Upper lobe of left lung (tissue), 6 donors: ENCODE data around the gene OCSTAMP. TPM values are rescaled to one million over a fixed set of nuclear protein-coding genes. Genes with fewer than 3 reads are reported as not detected.
A peak's percentile ranks its signal among the peaks of the same experiment; 100 is the strongest.

Source experiments
- ATAC-seq, 2 donors: fragments of 200-7000 bp; cut with Tn5 transposase; one replicate each; pipeline ENCODE4 v1.9.1; 2022; ENCODE audit warnings: mild to moderate bottlenecking in 2 of 2, moderate library complexity in 2 of 2; ENCODE audit not compliant: low FRiP score in 2 of 2
- DNase-seq, 2 donors: peaks; one replicate each; pipeline ENCODE4 v3.0.0-alpha.2; 2019 to 2020
- H3K27ac ChIP-seq, 4 donors: fragments of 200-600 bp; sonication (generic); one replicate each; pipeline ENCODE4 v1.5.1; 2016 to 2019
- H3K27me3 ChIP-seq, 4 donors: fragments of 200-600 bp; sonication (generic); one replicate each; pipeline ENCODE4 v1.5.1; 2017 to 2019
- H3K36me3 ChIP-seq, 4 donors: fragments of 200-600 bp; sonication (generic); one replicate each; pipeline ENCODE4 v1.5.1; 2016 to 2019
- H3K4me1 ChIP-seq, 4 donors: fragments of 200-600 bp; sonication (generic); one replicate each; pipeline ENCODE4 v1.5.1; 2018 to 2019
- H3K4me3 ChIP-seq, 4 donors: fragments of 200-600 bp; sonication (generic); one replicate each; pipeline ENCODE4 v1.5.1; 2017 to 2019; ENCODE audit warnings: mild to moderate bottlenecking in 2 of 4, moderate library complexity in 1 of 4
- H3K9me3 ChIP-seq, 4 donors: fragments of 200-600 bp; sonication (generic); one replicate each; pipeline ENCODE4 v1.5.1; 2018 to 2019
- EP300 ChIP-seq, 4 donors: sonication (generic); formaldehyde crosslinking; IDR thresholded peaks; one replicate each; pipeline ENCODE4 v1.5.1; 2017; ENCODE audit warnings: antibody characterized with exemption in 4 of 4, control low read depth in 2 of 4
- POLR2A ChIP-seq, 4 donors: fragments of 450-650 bp; IDR thresholded peaks; one replicate each; pipeline ENCODE4 v1.5.1; 2016 to 2017; ENCODE audit warnings: antibody characterized with exemption in 4 of 4, mild to moderate bottlenecking in 2 of 4
- POLR2AphosphoS5 ChIP-seq, 2 donors: sonication (generic); formaldehyde crosslinking; IDR thresholded peaks; one replicate each; pipeline ENCODE4 v1.5.1; 2017; ENCODE audit warnings: antibody characterized with exemption in 2 of 2
- WGBS, 2 donors: methylation state at CpG; one replicate each; pipeline ENCODE4 v1.1.5; 2017 to 2018; 5-methylcytosine and 5-hydroxymethylcytosine counted together
- total RNA-seq, 6 donors: library from RNA; depleted of rRNA in 4 of 6; stranded (reverse); fragments of >200 nt in 4 of 6; gene quantifications; one replicate each; pipeline versions ENCODE4 v1.1.0 to v1.2.1, GENCODE V29; 2016 to 2021
- TF ChIP-seq, protein P1 (sequence below), 6 experiments: fragments of 450-650 bp in 4 of 6; fragments of 200-600 bp in 2 of 6; sonication (generic) in 2 of 6; IDR thresholded peaks; one replicate each; pipeline ENCODE4 v1.5.1; 2016 to 2019; ENCODE audit warnings: antibody characterized with exemption in 6 of 6
- donor health status: DM: no; HTN: no; CAD: no; lungs with moderate emphysema.
- donor health status: DM: no; HTN: yes; CAD: no; lungs with severe emphysema.

The OCSTAMP gene
- total RNA-seq, 6 donors from 2014 or later, result not detected

GRCh38 chr20:46559685-46560440 is 9.4 kb upstream of the OCSTAMP start:
- H3K27ac ChIP-seq, result no peak overlapping the region
- ATAC-seq (no peak), DNase-seq (no peak)
- no peaks in the 10 kb centered on the region for H3K9me3 ChIP-seq
- H3K4me1 ChIP-seq, result peaks cover 5 to 12% (median 11%) of the 10 kb centered on the region in 4 donors
- 82 to 84% methylated on average over 5 to 7 of the region's 7 CpGs for WGBS, 2 donors
- H3K27me3 ChIP-seq, result no peaks in the 10 kb centered on the region
- H3K36me3 ChIP-seq, result no peaks in the 10 kb centered on the region
- TF ChIP-seq EP300 (IDR thresholded peaks at IDR 0.05) (no peak), POLR2AphosphoS5 (IDR thresholded peaks at IDR 0.05) (no peak), POLR2A (IDR thresholded peaks at IDR 0.05) (no peak)
- TF ChIP-seq, protein P1, sequence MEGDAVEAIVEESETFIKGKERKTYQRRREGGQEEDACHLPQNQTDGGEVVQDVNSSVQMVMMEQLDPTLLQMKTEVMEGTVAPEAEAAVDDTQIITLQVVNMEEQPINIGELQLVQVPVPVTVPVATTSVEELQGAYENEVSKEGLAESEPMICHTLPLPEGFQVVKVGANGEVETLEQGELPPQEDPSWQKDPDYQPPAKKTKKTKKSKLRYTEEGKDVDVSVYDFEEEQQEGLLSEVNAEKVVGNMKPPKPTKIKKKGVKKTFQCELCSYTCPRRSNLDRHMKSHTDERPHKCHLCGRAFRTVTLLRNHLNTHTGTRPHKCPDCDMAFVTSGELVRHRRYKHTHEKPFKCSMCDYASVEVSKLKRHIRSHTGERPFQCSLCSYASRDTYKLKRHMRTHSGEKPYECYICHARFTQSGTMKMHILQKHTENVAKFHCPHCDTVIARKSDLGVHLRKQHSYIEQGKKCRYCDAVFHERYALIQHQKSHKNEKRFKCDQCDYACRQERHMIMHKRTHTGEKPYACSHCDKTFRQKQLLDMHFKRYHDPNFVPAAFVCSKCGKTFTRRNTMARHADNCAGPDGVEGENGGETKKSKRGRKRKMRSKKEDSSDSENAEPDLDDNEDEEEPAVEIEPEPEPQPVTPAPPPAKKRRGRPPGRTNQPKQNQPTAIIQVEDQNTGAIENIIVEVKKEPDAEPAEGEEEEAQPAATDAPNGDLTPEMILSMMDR (IDR thresholded peaks at IDR 0.05), result no peak
- H3K4me3 ChIP-seq, result no peak overlapping the region

DNA sequence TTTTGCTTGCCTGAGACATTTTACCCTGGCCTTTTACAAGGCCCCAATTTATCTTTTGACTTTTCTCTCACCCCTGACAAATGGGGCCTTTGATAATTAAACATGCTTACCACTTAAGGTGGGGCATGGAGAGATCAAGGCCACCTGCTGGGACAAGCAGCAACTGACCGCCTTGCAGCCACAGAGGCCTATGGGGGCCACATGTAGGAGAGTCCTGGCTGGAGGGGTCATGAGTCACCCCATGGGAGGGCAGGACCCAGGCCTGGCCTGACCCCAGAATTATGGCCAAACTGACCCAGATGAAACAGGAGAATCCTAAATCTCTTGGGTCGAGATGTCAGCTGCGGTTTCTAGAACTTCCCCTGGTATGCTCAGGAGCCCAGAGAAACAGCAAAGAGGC is 8.5 kb upstream of the OCSTAMP start:
- WGBS, 2 donors, result 95 to 100% methylated on average over 2 to 3 of the region's 3 CpGs
- DNase-seq, result no peak
- Histone ChIP-seq H3K27ac (no peak overlapping the region), H3K9me3 (no peaks in the 10 kb centered on the region), H3K4me3 (no peak overlapping the region), H3K4me1 (peaks cover 5 to 12% (median 11%) of the 10 kb centered on the region in 4 donors), H3K27me3 (no peaks in the 10 kb centered on the region), H3K36me3 (no peaks in the 10 kb centered on the region)
- no peak for ATAC-seq
- TF ChIP-seq, protein P1 (IDR thresholded peaks at IDR 0.05), result no peak
- TF ChIP-seq POLR2AphosphoS5 (IDR thresholded peaks at IDR 0.05), result no peak
- TF ChIP-seq POLR2A (IDR thresholded peaks at IDR 0.05), result no peak

DNA sequence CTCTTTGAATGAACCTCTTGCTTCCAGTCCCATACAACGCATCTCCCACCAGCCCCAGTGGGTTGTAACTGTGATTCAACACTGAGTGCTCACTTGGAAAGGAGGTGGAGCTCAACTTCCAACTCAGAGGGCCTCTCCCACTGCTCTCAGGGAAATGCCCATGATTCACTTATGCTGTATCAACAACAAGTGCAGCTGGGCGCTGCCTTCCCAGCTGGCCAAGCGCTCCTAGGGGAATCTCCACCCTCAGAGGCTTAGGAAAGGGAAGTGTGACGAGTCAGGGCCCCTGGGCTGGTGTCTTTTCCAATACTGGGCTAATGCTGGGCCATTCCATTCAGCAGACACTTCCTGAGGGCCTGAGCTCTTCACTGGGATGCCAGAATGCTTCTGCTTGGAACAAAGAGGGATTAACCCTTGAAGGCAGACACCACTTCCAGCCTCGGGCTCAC is 8.1 kb upstream of the OCSTAMP start:
- no peaks in the 10 kb centered on the region for H3K27me3 ChIP-seq
- WGBS, 2 donors, result 71% methylated on average over 5 of the region's 5 CpGs
- DNase-seq (no peak), ATAC-seq (peak in 1 of 2 donors; percentile 67)
- H3K9me3 ChIP-seq, result no peaks in the 10 kb centered on the region
- H3K27ac ChIP-seq, result no peak overlapping the region
- TF ChIP-seq POLR2A (IDR thresholded peaks at IDR 0.05) (no peak), POLR2AphosphoS5 (IDR thresholded peaks at IDR 0.05) (no peak), EP300 (IDR thresholded peaks at IDR 0.05) (no peak)
- TF ChIP-seq, protein P1 (IDR thresholded peaks at IDR 0.05), result no peak
- H3K36me3 ChIP-seq, result no peaks in the 10 kb centered on the region
- no peak overlapping the region for H3K4me3 ChIP-seq
- peaks cover 5 to 12% (median 11%) of the 10 kb centered on the region in 4 donors for H3K4me1 ChIP-seq

- H3K27me3 ChIP-seq, result no peaks in the 10 kb centered on the region
- H3K36me3 ChIP-seq, result no peaks in the 10 kb centered on the region
- DNase-seq, result no peak
- H3K4me1 ChIP-seq, result peaks cover 4 to 8% (median 6%) of the 10 kb centered on the region in 4 donors
- WGBS, 2 donors, result 58 to 66% methylated on average over 8 of the region's 8 CpGs
- no peaks in the 10 kb centered on the region for H3K9me3 ChIP-seq
- TF ChIP-seq EP300 (IDR thresholded peaks at IDR 0.05) (no peak), POLR2AphosphoS5 (IDR thresholded peaks at IDR 0.05) (no peak), POLR2A (IDR thresholded peaks at IDR 0.05) (no peak)
- TF ChIP-seq, protein P1 (IDR thresholded peaks at IDR 0.05), result no peak
- H3K27ac ChIP-seq, result no peak overlapping the region
- no peak overlapping the region for H3K4me3 ChIP-seq
- no peak for ATAC-seq
These were observed 6.9 kb upstream of the OCSTAMP start for GRCh38 chr20:46557231-46557956.
